CD4-positive, alpha-beta T cell treated with Interferon gamma for 1 hour (primary cell): ENCODE measurements around the gene AOAH.
"Not testable (repeated sequence)": the region's sequence is repeated elsewhere in the genome, so short reads cannot be mapped to it uniquely, and the experiment has no call there.

Experiments used
- DNase-seq: peaks from one replicate; pipeline ENCODE4 v3.0.0-alpha.2; 2020

Gene AOAH

GRCh38 chr7:36736090-36736898, 12.0 kb upstream of the AOAH start:
- no peak for DNase-seq

GRCh38 chr7:36735172-36735571, 10.9 kb upstream of the AOAH start:
- DNase-seq: no peak

DNA sequence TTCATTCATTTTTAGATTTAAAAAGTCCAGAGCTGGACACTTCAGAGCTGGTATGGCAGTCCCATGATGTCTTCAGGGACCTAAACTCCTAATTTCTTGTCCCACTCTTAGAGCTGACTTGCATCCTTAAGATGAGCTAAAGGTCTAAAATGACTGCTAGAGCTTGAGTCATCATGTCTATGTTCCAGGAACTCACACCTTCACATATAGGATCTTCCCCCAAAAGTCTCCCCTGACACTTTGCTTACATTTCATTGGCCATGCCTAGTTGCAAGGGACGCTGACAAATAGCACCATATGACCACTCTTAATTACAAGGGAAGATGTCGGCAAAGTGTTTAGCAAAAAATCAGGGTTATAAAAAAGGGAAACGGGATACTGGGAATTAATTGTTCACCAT, 10.4 kb upstream of the AOAH start:
- DNase-seq: no peak

DNA sequence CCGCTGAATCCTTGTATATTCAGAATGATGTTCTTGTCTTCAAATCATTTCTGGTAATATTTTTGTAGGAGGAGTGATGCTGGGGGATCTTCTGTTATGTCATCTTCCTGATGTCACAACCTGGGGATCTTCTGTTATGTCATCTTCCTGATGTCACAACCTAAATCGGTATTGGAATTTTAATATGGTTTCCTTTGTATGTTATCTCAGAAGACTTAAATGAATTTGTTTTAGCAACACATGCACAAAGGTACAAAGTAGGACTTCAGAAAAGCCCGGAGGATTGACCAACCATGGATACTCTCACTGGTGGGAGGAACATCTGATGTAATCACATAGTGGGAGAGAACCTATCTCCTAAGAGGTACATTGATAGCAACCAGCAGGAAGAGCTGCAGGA, 9.1 kb upstream of the AOAH start:
- DNase-seq: no peak

- DNase-seq: no peak
These were observed 8.5 kb upstream of the AOAH start for GRCh38 chr7:36732806-36733205.

DNA sequence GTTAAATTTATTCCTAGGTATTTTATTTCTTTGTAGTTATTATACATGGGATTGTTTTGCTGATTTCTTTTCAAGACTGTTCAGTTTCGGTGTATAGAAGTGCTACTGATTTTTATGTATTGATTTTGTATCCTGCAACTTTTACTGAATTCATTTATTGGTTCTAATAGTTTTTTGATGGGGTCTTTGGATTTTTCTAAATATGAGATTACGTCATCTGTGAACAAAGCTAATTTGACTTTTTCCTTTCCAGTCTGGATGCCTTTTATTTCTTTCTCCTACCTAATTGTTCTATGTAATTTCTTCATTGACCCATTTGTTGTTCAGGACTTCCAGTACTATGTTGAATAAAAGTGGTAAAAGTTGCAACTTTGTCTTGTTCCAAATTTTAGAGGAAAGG, 5.8 kb upstream of the AOAH start:
- no peak for DNase-seq

GRCh38 chr7:36728143-36728542, 3.8 kb upstream of the AOAH start:
- no peak for DNase-seq

DNA sequence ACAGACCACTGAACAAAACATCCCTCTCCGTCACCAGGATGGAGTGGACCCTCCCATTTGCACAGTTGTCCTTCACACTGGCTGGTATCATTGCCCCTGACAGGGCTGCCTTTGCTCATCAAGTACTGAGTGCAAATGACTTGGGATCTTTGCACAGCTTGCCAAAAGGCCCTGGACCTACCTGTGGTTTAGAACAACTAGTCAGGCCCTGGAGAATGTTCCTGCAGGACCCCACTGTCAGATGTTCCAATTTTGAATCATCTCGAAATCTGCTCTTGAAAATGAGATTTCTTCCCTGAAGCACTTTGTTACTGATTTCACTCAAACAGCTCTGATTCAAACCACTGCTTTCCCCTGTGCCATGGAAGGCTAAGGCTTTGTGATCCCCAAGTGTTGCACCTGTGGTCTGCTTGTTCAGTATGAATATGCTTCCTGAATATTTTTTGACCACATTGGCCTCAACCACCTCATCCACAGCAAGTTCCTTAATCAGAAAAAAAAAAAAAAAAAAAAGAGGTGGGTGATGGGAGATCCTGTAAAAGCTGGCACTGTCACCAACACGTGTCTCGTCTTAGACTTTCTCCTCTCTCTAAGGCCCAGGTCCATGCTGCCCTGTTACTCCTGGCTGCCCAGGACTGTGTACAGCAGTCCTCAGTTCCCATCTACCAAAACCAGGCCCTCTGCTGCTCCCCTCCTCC, 2.7 kb upstream of the AOAH start:
- DNase-seq: no peak

DNA sequence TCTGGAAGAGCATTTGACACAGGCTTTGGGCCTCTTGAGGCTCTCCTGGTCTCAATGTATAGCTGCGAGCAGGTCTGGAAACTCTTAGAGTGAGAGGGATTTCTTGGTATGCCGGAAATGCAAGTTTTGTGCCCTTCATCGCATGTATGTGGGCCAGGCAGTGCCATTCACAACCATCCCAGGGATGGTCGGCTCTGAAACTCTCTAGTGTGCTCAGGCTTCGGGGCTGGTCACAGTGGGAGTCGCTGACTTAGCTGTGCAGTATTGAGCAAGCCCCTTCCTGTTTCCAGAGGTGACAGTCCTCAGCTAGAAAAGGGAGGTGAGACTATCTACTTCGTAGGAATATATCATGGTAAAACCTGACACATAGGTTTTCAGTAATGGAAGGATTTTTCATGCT, 2.0 kb upstream of the AOAH start:
- DNase-seq: no peak

DNA sequence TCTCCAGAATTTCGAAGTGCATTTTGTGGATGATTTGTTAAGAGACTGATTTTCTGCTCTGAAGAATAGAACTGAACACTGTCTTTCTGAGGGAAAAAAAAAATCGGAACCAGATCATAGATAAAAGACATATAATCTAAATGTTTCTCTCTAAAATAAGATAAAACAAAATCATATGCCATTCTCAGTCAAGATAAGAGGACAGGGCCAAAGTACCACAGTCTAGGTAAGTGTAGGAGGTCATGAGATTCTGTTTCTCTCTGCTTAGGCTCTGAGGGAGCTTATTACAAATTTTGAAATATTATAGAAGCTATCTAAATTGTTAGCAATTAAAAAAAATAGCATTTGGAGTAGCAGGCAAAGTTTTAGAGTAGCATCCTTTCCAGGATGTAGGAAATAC, 702 bp upstream of the AOAH start:
- no peak for DNase-seq

DNA sequence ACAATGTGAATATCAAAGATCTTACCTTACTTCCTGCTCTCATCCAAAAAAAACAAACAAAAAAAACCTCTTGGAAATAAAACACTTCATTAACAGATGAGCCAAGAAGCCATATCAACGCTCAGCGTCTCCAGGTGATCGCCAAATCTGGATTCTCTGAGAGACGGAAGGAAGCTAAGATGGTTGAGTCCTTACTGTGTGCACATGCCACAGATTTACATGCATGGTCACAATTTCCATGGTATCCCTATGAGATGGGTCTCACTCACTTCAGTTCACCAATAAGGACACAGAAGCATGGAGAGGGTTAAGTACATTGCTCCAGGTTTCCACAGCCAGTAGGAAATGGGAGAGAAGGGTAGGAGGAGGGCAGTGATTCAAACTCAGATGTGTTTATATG, 1.0 kb downstream of the AOAH start:
- no peak for DNase-seq

DNA sequence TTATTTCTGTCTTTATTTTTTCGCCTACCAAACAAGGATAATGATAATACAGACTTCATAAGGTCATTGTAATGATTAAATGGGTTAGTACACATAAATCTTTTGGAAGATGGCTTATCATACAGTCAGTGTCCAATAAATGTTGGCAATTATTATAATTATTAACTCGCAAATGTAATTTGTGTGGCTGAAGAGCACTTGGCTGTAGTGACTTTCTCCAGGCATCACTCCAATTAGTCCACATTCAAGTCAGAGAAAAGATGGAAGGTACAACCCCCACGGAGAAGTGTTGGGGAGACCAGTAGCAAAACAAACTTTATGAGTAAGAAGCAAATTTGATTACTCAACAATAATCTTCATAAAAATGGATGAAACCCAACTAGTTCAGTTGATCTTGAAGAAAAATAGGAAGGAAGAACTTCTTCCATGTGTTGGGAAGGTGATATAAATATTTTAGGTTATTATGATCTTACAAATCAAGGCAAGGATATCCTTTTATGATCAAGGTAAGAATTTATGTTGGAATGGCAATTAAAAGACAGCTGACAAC, 5.1 kb downstream of the AOAH start:
- DNase-seq: no peak

DNA sequence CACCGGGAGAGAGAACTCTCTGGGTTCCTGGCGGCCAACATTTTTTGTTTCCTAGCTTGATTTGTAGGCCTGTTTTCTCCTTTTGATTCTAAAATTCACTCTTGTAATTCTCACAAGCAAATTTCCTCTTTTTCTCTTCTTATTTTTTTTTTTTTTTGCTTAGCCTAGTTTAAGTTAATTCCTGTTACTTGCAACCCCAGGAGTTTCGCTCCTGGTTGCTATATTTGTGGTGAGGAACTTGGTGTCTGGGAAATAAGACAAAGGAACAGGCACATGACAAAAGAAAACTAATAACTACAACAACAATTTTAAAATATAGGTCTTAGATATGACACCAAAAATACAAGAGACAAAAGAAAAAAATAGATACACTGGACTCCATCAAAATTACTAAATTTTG, 6.7 kb downstream of the AOAH start:
- no peak for DNase-seq

DNA sequence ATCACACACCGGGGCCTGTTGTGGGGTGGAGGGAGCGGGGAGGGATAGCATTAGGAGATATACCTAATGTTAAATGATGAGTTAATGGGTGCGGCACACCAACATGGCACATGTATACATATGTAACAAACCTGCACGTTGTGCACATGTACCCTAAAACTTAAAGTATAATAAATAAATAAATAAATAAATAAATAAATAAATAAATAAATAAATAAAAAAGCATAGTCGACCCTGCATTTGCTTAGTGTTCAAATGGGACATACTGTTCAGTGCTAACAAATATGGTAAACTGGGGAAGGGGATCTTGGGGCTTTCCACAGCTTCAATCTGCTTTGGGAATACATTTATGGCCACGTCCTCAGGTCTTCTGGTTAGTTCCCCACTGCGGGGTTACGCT, 7.5 kb downstream of the AOAH start:
- DNase-seq: not testable (repeated sequence)

DNA sequence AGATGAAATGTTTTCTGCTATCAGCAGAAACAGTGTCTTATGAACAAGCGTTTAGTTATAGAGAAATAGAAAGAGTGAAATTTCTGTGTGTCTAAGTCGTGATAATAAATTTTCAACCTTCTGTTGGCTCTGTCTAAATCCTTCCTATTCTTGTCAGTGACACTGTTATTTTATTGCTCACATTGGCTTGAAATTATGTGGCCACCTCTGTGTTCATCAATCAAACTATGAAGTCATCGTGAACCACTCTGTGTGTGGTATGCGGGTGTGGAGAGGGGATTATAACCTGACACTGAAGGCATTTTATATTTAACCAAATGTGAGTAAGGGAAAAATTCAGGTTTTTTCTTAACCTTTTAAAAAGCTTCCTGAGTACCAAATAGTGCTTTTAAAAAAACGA, 12.3 kb downstream of the AOAH start:
- DNase-seq: no peak

- DNase-seq: no peak
These were observed 13.0 kb downstream of the AOAH start for GRCh38 chr7:36711256-36711655.

- no peak for DNase-seq
These were observed 14.0 kb downstream of the AOAH start for GRCh38 chr7:36710186-36710791.

GRCh38 chr7:36708767-36709166, 15.5 kb downstream of the AOAH start:
- no peak for DNase-seq

DNA sequence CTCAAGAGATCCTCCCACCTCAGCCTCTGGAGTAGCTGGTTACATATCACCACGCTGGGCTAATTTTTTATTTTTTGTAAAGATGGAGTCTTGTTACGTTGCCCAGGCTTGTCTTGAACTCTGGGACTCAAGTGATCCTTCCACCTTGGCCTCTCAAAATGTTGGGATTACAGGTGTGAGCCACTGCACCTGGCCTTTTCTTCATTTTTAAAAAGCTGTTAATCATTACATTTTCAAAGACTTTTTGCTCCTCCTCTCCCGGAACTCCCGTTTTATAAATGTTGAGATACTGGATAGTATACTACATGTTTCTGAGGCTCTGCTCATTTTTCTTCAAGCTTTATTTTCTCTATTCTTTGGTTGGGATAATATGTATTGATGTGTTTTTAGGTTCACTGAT, 16.4 kb downstream of the AOAH start:
- DNase-seq: no peak

GRCh38 chr7:36707465-36707864, 16.8 kb downstream of the AOAH start:
- no peak for DNase-seq

DNA sequence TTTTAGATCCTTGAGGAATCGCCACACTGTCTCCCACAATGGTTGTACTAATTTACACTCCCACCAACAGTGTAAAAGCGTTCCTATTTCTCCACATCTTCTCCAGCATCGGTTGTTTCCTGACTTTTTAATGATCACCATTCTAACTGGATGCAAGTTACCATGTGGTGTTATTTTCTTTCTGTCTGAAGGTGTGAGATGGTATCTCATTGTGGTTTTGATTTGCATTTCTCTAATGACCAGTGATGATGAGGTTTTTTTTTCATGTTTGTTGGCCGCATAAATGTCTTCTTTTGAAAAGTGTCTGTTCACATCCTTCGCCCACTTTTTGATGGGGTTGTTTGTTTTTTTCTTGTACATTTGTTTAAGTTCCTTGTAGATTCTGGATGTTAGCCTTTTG, 20.4 kb downstream of the AOAH start:
- not testable (repeated sequence) for DNase-seq

DNA sequence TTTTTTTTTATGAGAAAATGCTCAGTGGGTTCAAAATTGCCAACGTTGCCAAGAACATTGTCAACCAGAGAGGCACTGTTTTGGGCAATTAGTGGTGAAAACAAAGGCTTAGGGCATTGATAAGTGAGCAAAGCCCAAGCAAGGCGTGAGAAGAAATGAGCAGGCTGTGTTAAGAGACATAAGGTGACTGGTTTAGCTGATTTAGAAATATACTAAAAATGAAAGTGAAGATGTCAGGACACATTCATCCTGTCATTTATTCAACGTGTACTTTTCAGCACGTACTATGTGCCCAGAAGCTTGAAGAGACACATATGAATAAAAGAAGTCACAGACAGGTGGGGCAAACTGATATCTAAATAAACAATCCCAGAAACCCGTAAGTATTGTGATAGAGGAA, 31.8 kb downstream of the AOAH start:
- DNase-seq: no peak

DNA sequence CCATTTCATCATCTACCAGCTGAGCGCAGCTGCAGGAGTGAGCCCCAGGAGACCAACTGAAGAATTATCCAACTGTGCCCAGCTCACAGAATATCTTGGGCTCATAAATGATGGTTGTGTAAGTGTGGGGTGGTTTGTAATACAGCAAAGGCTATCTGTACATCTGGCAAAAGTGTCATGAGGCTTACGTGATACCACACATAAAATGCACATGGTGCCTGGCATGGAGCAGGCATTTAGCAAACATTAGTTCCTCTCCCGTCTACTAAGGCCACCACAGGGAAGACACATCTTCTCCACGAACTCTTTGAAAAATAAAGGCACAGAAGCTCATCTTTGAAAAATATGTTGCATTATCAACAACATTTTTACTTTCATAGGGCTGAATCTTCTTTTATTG, 32.3 kb downstream of the AOAH start:
- no peak for DNase-seq
